ENCODE measurements around the gene PKD2L2.
"Not testable (repeated sequence)": the region's sequence is repeated elsewhere in the genome, so short reads cannot be mapped to it uniquely, and the experiment has no call there.

PKD2L2 gene

GRCh38 chr5:137888863-137889759 is at the start of gene PKD2L2:
Gene PKD2L2 (plus strand): TSS chr5:137889457. CDS start chr5:137889492, 35 bp downstream.
- DNase-seq (ENCODE audit: low read depth), result peak; percentile 84

- DNase-seq (ENCODE audit: low read depth), result no peak
These were observed 47.0 kb upstream of the PKD2L2 start for GRCh38 chr5:137842296-137842695.

GRCh38 chr5:137843676-137844299 is 45.5 kb upstream of the PKD2L2 start:
- no peak for DNase-seq (ENCODE audit: low read depth)

- no peak for DNase-seq (ENCODE audit: low read depth)
These were observed 43.8 kb upstream of the PKD2L2 start for GRCh38 chr5:137845472-137845871.

- no peak for DNase-seq (ENCODE audit: low read depth)
These were observed 41.6 kb upstream of the PKD2L2 start for GRCh38 chr5:137847687-137848086.

GRCh38 chr5:137853165-137853564 is 36.1 kb upstream of the PKD2L2 start:
- DNase-seq (ENCODE audit: low read depth), result not testable (repeated sequence)

GRCh38 chr5:137856201-137856600 is 33.1 kb upstream of the PKD2L2 start:
- DNase-seq (ENCODE audit: low read depth), result no peak

GRCh38 chr5:137856916-137857862 is 32.1 kb upstream of the PKD2L2 start:
- no peak for DNase-seq (ENCODE audit: low read depth)

GRCh38 chr5:137858223-137858916 is 30.9 kb upstream of the PKD2L2 start:
- DNase-seq (ENCODE audit: low read depth), result peak; percentile 29

GRCh38 chr5:137858954-137859353 is 30.3 kb upstream of the PKD2L2 start:
- DNase-seq (ENCODE audit: low read depth), result no peak

GRCh38 chr5:137862251-137862650 is 27.0 kb upstream of the PKD2L2 start:
- DNase-seq (ENCODE audit: low read depth), result no peak

GRCh38 chr5:137863653-137864052 is 25.6 kb upstream of the PKD2L2 start:
- not testable (repeated sequence) for DNase-seq (ENCODE audit: low read depth)

- DNase-seq (ENCODE audit: low read depth), result no peak
These were observed 22.5 kb upstream of the PKD2L2 start for GRCh38 chr5:137866541-137867388.

- no peak for DNase-seq (ENCODE audit: low read depth)
These were observed 21.6 kb upstream of the PKD2L2 start, which contains the start of gene MYOT for GRCh38 chr5:137867664-137868063. Gene MYOT (plus strand): TSS chr5:137867860. CDS start chr5:137870652, 2,792 bp downstream.

GRCh38 chr5:137870647-137871339 is 18.5 kb upstream of the PKD2L2 start:
- no peak for DNase-seq (ENCODE audit: low read depth)

GRCh38 chr5:137871571-137871970 is 17.7 kb upstream of the PKD2L2 start:
- DNase-seq (ENCODE audit: low read depth), result no peak

- DNase-seq (ENCODE audit: low read depth), result no peak
These were observed 16.8 kb upstream of the PKD2L2 start for GRCh38 chr5:137872466-137872865.

GRCh38 chr5:137876101-137876500 is 13.2 kb upstream of the PKD2L2 start:
- no peak for DNase-seq (ENCODE audit: low read depth)

- no peak for DNase-seq (ENCODE audit: low read depth)
These were observed 8.9 kb upstream of the PKD2L2 start for GRCh38 chr5:137880313-137880712.

GRCh38 chr5:137887831-137888230 is 1.4 kb upstream of the PKD2L2 start:
- no peak for DNase-seq (ENCODE audit: low read depth)
